Activated T-helper 1 cell treated with anti-CD3 and anti-CD28 coated beads, Interleukin-12 subunit alpha, Interleukin-12 subunit beta, Interleukin-2, Interleukin-4 antibody, amounts not matched to agents 30 ng/mL and 10 ng/mL and 1 ng/mL, durations not matched to agents 14 hours and 24 hours and 36 hours (primary cell): ENCODE results near the gene FGD5. TPM values are rescaled to one million over a fixed set of nuclear protein-coding genes. Genes with fewer than 3 reads are reported as not detected.

Experiments
- DNase-seq: peaks from one replicate; pipeline ENCODE4 v3.0.0; 2021; ENCODE audit warnings: low spot score
- H3K27ac Mint-ChIP-seq: one replicate; pipeline ENCODE4 v1.8.0; 2021; ENCODE audit warnings: mild to moderate bottlenecking, mixed read lengths
- H3K27me3 Mint-ChIP-seq: one replicate; pipeline ENCODE4 v1.8.0; 2022; ENCODE audit warnings: mild to moderate bottlenecking, moderate library complexity, mixed read lengths; ENCODE audit not compliant: insufficient read depth
- H3K36me3 Mint-ChIP-seq: one replicate; pipeline ENCODE4 v1.8.0; 2021; ENCODE audit warnings: low read depth, mixed read lengths
- H3K4me1 Mint-ChIP-seq: one replicate; pipeline ENCODE4 v1.8.0; 2021; ENCODE audit warnings: low read depth, mixed read lengths
- H3K4me3 Mint-ChIP-seq: one replicate; pipeline ENCODE4 v1.8.0; 2021; ENCODE audit warnings: mild to moderate bottlenecking, moderate library complexity, mixed read lengths
- H3K9me3 Mint-ChIP-seq: one replicate; pipeline ENCODE4 v1.8.0; 2021; ENCODE audit warnings: mixed read lengths
- intact Hi-C: fragments of 100-400 bp; cut with micrococcal nuclease; formaldehyde crosslinking; loops from one replicate; pipeline ENCODE4 v1.15.1; 2024
- total RNA-seq: library from RNA; stranded (reverse); gene quantifications from 2 replicates; pipeline ENCODE4 v1.2.3, GENCODE V29; 2022

Gene FGD5
- total RNA-seq, 1 donor from 2014 or later = not detected

- intact Hi-C loops = no loop called here
- DNase-seq = peak; percentile 4
- no peak overlapping the region for H3K27ac Mint-ChIP-seq
- H3K4me3 Mint-ChIP-seq = no peak overlapping the region
- H3K36me3 Mint-ChIP-seq = no peaks in the 10 kb centered on the region
- H3K4me1 Mint-ChIP-seq = peaks cover 33% of the 10 kb centered on the region
- no peaks in the 10 kb centered on the region for H3K27me3 Mint-ChIP-seq
- H3K9me3 Mint-ChIP-seq = peaks cover 5% of the 10 kb centered on the region
These were observed 29.1 kb downstream of the FGD5 start for GRCh38 chr3:14847613-14848541.

GRCh38 chr3:14848906-14849305, 30.1 kb downstream of the FGD5 start:
- intact Hi-C loops = no loop called here
- Mint-ChIP-seq H3K4me1 (peaks cover 33% of the 10 kb centered on the region), H3K9me3 (peaks cover 5% of the 10 kb centered on the region), H3K36me3 (no peaks in the 10 kb centered on the region), H3K27ac (no peak overlapping the region), H3K27me3 (no peaks in the 10 kb centered on the region), H3K4me3 (no peak overlapping the region)
- DNase-seq = no peak

- H3K4me1 Mint-ChIP-seq = peaks cover 33% of the 10 kb centered on the region
- no peaks in the 10 kb centered on the region for H3K36me3 Mint-ChIP-seq
- no peak overlapping the region for H3K27ac Mint-ChIP-seq
- H3K4me3 Mint-ChIP-seq = no peak overlapping the region
- intact Hi-C loops = no loop called here
- H3K9me3 Mint-ChIP-seq = peaks cover 5% of the 10 kb centered on the region
- DNase-seq = no peak
- H3K27me3 Mint-ChIP-seq = peaks cover 3% of the 10 kb centered on the region
These were observed 31.0 kb downstream of the FGD5 start for GRCh38 chr3:14849638-14850230.

- no peak overlapping the region for H3K27ac Mint-ChIP-seq
These were observed 33.4 kb downstream of the FGD5 start for GRCh38 chr3:14852058-14852594.

GRCh38 chr3:14852717-14853116, 34.0 kb downstream of the FGD5 start:
- H3K4me1 Mint-ChIP-seq = peaks cover 12% of the 10 kb centered on the region
- peaks cover 5% of the 10 kb centered on the region for H3K9me3 Mint-ChIP-seq
- intact Hi-C loops = no loop called here
- H3K4me3 Mint-ChIP-seq = no peak overlapping the region
- DNase-seq = no peak
- H3K36me3 Mint-ChIP-seq = no peaks in the 10 kb centered on the region
- H3K27ac Mint-ChIP-seq = no peak overlapping the region
- peaks cover 26% of the 10 kb centered on the region for H3K27me3 Mint-ChIP-seq

More at GRCh38 chr3:14852058-14852594, 33.4 kb downstream of the FGD5 start:
- H3K27me3 Mint-ChIP-seq = peaks cover 20% of the 10 kb centered on the region
- no peaks in the 10 kb centered on the region for H3K36me3 Mint-ChIP-seq
- no peak for DNase-seq
- intact Hi-C loops = no loop called here
- H3K4me3 Mint-ChIP-seq = no peak overlapping the region
- peaks cover 15% of the 10 kb centered on the region for H3K4me1 Mint-ChIP-seq
- peaks cover 5% of the 10 kb centered on the region for H3K9me3 Mint-ChIP-seq

GRCh38 chr3:14853271-14853951, 34.6 kb downstream of the FGD5 start:
- Mint-ChIP-seq H3K36me3 (no peaks in the 10 kb centered on the region), H3K9me3 (peaks cover 5% of the 10 kb centered on the region), H3K4me3 (no peak overlapping the region), H3K4me1 (peaks cover 5% of the 10 kb centered on the region), H3K27ac (no peak overlapping the region), H3K27me3 (peaks cover 31% of the 10 kb centered on the region)
- intact Hi-C loops = no loop called here
- DNase-seq = no peak

- no peaks in the 10 kb centered on the region for H3K36me3 Mint-ChIP-seq
- H3K4me1 Mint-ChIP-seq = no peaks in the 10 kb centered on the region
These were observed 38.7 kb downstream of the FGD5 start for GRCh38 chr3:14857506-14857905.

GRCh38 chr3:14858105-14858504, 39.3 kb downstream of the FGD5 start:
- intact Hi-C loops = no loop called here
- no peaks in the 10 kb centered on the region for H3K4me1 Mint-ChIP-seq
- no peak overlapping the region for H3K4me3 Mint-ChIP-seq
- no peaks in the 10 kb centered on the region for H3K9me3 Mint-ChIP-seq
- H3K27ac Mint-ChIP-seq = no peak overlapping the region
- no peak for DNase-seq
- H3K27me3 Mint-ChIP-seq = peaks cover 47% of the 10 kb centered on the region
- H3K36me3 Mint-ChIP-seq = no peaks in the 10 kb centered on the region

More at GRCh38 chr3:14857506-14857905, 38.7 kb downstream of the FGD5 start:
- H3K27me3 Mint-ChIP-seq = peaks cover 47% of the 10 kb centered on the region
- intact Hi-C loops = no loop called here
- H3K4me3 Mint-ChIP-seq = no peak overlapping the region
- H3K9me3 Mint-ChIP-seq = no peaks in the 10 kb centered on the region
- H3K27ac Mint-ChIP-seq = no peak overlapping the region
- no peak for DNase-seq

- DNase-seq = no peak
- Mint-ChIP-seq H3K4me1 (no peaks in the 10 kb centered on the region), H3K27me3 (peaks cover 43% of the 10 kb centered on the region), H3K27ac (no peak overlapping the region), H3K4me3 (no peak overlapping the region), H3K36me3 (no peaks in the 10 kb centered on the region), H3K9me3 (no peaks in the 10 kb centered on the region)
- intact Hi-C loops = no loop called here
These were observed 41.1 kb downstream of the FGD5 start for GRCh38 chr3:14859880-14860279.

- peaks cover 35% of the 10 kb centered on the region for H3K27me3 Mint-ChIP-seq
- no peak for DNase-seq
- no peak overlapping the region for H3K4me3 Mint-ChIP-seq
- H3K27ac Mint-ChIP-seq = no peak overlapping the region
- intact Hi-C loops = no loop called here
- no peaks in the 10 kb centered on the region for H3K9me3 Mint-ChIP-seq
- no peaks in the 10 kb centered on the region for H3K36me3 Mint-ChIP-seq
- H3K4me1 Mint-ChIP-seq = no peaks in the 10 kb centered on the region
These were observed 42.3 kb downstream of the FGD5 start for GRCh38 chr3:14861031-14861430.

GRCh38 chr3:14861446-14862302, 42.9 kb downstream of the FGD5 start:
- H3K4me3 Mint-ChIP-seq = no peak overlapping the region
- H3K4me1 Mint-ChIP-seq = no peaks in the 10 kb centered on the region
- peaks cover 30% of the 10 kb centered on the region for H3K27me3 Mint-ChIP-seq
- intact Hi-C loops = no loop called here
- H3K36me3 Mint-ChIP-seq = no peaks in the 10 kb centered on the region
- no peaks in the 10 kb centered on the region for H3K9me3 Mint-ChIP-seq
- no peak overlapping the region for H3K27ac Mint-ChIP-seq
- no peak for DNase-seq

GRCh38 chr3:14862303-14862660, 43.5 kb downstream of the FGD5 start:
- H3K4me3 Mint-ChIP-seq = no peak overlapping the region
- no peak overlapping the region for H3K27ac Mint-ChIP-seq
- H3K27me3 Mint-ChIP-seq = peaks cover 25% of the 10 kb centered on the region
- H3K36me3 Mint-ChIP-seq = no peaks in the 10 kb centered on the region
- H3K4me1 Mint-ChIP-seq = no peaks in the 10 kb centered on the region
- no peaks in the 10 kb centered on the region for H3K9me3 Mint-ChIP-seq
- intact Hi-C loops = no loop called here
- no peak for DNase-seq
